GM21528 (cell line): ENCODE results near the gene TRIM43B.
"Not testable (repeated sequence)": the region's sequence is repeated elsewhere in the genome, so short reads cannot be mapped to it uniquely, and the experiment has no call there.

ENCODE experiments used
- ATAC-seq: cut with Tn5 transposase; IDR thresholded peaks from one replicate; pipeline ENCODE4 v1.9.1; 2021; ENCODE audit warnings: mild to moderate bottlenecking, moderate library complexity; ENCODE audit not compliant: unreplicated experiment, low FRiP score

TRIM43B gene

DNA sequence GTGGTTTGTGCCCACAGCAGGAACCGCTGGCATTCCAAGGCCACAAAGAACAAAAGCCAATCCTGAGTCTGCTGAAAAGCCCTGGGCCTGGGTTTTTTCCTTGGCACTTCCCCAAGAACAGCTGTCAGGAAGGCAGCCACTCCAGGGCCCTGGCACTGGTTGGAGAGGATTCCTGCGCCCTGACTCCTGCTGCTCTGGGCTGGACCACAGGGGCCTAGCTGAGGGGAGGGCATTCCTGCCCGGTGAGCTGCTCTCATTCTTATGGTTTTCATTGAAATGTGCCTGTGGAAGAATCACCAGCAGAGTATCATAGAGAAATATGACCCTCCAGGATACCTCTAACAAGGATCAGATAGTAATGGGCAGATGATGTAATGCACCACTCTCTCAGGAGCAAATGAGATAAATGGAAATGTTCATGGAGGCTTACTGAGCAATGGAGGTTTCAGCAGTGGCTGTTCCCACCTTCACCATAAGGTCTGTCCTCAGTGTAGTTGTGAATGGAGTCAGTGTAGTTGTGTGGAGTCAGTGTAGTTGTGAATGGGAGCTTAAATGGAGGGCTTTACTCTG, 50.0 kb downstream of the TRIM43B start:
- not testable (repeated sequence) for ATAC-seq

DNA sequence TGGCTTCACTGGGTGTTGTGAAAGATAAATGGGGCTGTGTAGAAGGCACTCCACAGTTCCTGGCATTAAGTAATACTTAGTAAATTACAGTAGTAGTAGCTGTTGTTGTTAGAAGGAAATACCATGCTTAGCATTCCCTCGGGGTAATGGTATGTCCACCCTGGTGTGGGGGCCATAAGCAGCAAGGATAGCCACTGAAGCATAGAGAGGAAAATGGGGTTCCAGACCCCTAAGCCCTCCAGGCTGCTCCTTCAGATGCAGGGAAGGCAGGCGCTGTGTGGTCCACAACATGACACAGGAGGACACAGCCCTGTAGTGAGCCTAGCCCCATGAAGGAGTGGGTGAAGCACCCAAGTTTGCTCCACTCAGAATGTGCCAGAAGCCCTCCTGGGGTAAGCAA, 50.6 kb downstream of the TRIM43B start:
- not testable (repeated sequence) for ATAC-seq

DNA sequence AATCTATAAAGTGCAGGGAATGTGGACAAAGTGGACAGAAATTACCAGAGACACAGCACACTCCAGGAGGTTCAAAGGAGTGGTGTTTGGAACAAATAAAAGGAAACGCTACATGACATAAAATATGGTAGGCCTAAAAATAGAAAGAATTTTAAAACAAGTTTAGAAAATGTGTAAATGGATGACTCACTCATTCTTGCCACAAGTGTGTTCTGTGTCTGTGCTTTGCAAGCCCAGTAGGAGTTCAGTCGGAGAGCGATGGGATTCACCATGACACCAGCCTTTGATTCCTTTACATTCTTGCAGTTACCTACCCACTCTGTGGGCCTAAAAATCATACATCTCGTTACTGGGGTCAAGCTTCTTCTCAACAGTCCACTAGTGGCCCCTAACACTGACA, 51.2 kb downstream of the TRIM43B start:
- ATAC-seq = not testable (repeated sequence)

DNA sequence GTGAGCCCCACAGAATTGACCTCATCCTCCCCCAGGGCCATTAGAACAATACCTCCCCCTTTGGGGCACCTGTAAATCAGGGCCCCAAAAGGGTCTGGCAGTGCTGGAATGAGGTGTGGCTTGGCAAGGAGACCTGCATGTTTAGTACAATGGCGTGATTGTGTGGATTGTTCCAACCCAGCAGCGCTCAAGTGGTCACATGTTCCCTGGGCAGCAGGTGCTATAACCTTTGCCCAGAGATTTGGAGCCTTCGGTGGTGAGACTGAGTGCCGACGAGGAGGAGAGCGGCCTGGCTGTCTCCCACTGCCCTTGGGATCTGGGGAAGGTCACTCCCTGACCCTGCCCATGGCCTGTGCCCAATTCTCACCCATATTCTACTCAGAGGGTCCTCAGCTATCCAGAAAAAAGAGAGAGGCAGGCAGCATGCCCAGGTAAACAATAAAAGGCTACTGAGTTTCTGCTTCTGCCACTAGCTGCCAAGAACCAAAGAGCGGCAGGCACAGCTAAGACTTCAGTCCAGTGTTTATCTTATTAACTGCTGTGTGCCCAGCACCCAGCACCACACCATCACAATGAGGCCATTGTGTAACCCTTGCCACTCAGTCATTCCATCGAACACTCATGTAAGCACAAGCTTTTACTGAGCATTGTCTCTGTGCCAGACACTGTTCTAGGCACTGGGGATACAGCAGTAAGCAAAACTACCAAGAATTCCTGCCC, 54.6 kb downstream of the TRIM43B start:
- ATAC-seq = not testable (repeated sequence)

DNA sequence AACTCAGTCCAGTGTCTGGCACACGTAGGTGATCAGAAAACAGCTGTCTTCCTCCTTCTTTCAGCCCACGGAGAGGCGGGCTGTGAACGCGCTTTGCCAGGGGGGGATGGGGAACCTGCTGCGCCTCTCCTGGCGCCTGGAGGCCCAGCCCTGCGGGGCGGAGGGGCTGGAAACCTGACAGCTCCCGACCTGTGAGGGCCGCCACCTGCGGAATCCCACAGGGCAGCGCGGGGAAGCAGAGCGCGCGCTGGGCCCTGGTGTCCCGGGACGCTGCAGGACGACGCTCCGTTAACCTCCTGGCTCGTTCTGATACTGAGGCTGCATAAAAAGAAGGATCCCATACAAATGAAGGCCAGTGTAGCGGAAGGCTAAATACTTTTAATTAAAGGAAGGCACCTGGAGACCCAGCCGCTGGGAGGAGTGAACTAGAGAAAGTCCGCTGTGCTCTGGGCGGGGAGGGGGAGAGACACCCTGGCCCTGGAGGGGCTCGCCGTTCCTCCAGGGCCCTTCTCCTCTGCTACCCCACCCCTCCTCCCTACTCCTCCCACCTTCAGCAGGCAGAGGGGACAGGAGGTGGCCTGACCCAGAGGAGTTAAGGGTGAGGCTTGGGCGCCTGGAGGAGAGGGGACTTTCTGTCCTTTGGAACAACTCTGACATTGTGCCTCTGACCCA, 57.2 kb downstream of the TRIM43B start:
- not testable (repeated sequence) for ATAC-seq
